Measurements from ENCODE around the gene SNX1. TPM values are rescaled to one million over a fixed set of nuclear protein-coding genes. Genes with fewer than 3 reads are reported as not detected.
A peak's percentile ranks its signal among the peaks of the same experiment; 100 is the strongest.

The SNX1 gene
- total RNA-seq, 2 experiments from 2014 or later = 30.1 to 129 TPM

GRCh38 chr15:64148581-64148980 lies 52.8 kb downstream of the SNX1 start:
- Histone ChIP-seq H3K27ac (ENCODE audit: low read depth, low read length, poor library complexity, severe bottlenecking) (no peak overlapping the region), H3K4me3 (ENCODE audit: low read depth, low read length, poor library complexity, severe bottlenecking) (no peak overlapping the region), H3K9me2 (ENCODE audit: insufficient read depth, low read length) (no peaks in the 10 kb centered on the region), H3K4me2 (ENCODE audit: low read length) (no peak overlapping the region), H2AFZ (ENCODE audit: low read length) (no peak overlapping the region), H3K79me2 (ENCODE audit: insufficient read depth, low read depth, low read length) (peaks cover 13% of the 10 kb centered on the region; the same call in 1 of the 2 replicates), H3K9me3 (ENCODE audit: low read length) (no peaks in the 10 kb centered on the region), H4K20me1 (ENCODE audit: insufficient read depth, low read length) (no peaks in the 10 kb centered on the region), H3K4me1 (ENCODE audit: insufficient read depth, low read length, poor library complexity, severe bottlenecking) (peaks cover 34% of the 10 kb centered on the region), H3K36me3 (ENCODE audit: insufficient read depth, low read length) (peaks cover 23% of the 10 kb centered on the region; the same call in 1 of the 2 replicates)
- POLR2A ChIA-PET = interaction anchor here (2.4 kb wide), 1 partner anchor 13 kb away, joined by 14 read pairs; no protein-coding TSS in a partner anchor
- intact Hi-C loops (cut with micrococcal nuclease; ENCODE audit: unreplicated experiment) = no loop called here
- BruUV-seq (replicated peaks) = no TSS peak
- CTCF ChIA-PET (ENCODE audit: unreplicated experiment) = no interaction called here
- DNase-seq (ENCODE audit: low spot score) = no peak
- TF ChIP-seq CTCF (conservative IDR thresholded peaks at IDR 0.05; ENCODE audit: low read length) (no peak), EZH2phosphoT487 (IDR thresholded peaks at IDR 0.05; ENCODE audit: borderline replicate concordance, low read depth, low read length) (no peak)

- peak; percentile 60 for DNase-seq (ENCODE audit: low spot score)
- Histone ChIP-seq H3K4me2 (ENCODE audit: low read length) (peak overlapping the region; percentile 39), H4K20me1 (ENCODE audit: insufficient read depth, low read length) (0 out of 2 replicates have a peak, but pooled peaks cover 4% of the 10 kb centered on the region), H3K79me2 (ENCODE audit: insufficient read depth, low read depth, low read length) (peaks cover 22% of the 10 kb centered on the region; the same call in 1 of the 2 replicates), H3K4me3 (ENCODE audit: low read depth, low read length, poor library complexity, severe bottlenecking) (no peak overlapping the region), H3K9me2 (ENCODE audit: insufficient read depth, low read length) (no peaks in the 10 kb centered on the region), H3K4me1 (ENCODE audit: insufficient read depth, low read length, poor library complexity, severe bottlenecking) (peaks cover 37% of the 10 kb centered on the region), H3K36me3 (ENCODE audit: insufficient read depth, low read length) (peaks cover 23% of the 10 kb centered on the region), H2AFZ (ENCODE audit: low read length) (peak overlapping the region; percentile 60; the same call in 1 of the 2 replicates), H3K9me3 (ENCODE audit: low read length) (no peaks in the 10 kb centered on the region), H3K27ac (ENCODE audit: low read depth, low read length, poor library complexity, severe bottlenecking) (peak overlapping the region; percentile 34)
- ChIA-PET CTCF (ENCODE audit: unreplicated experiment) (interaction anchor here (1.1 kb wide), 1 partner anchor 18 kb away, joined by 4 read pairs; no protein-coding TSS in a partner anchor), POLR2A (interaction anchor here (0.8 to 2.4 kb wide), 8 partner anchors 11 to 396 kb away, joined by 3 to 14 read pairs (median 4); partner anchors contain the start of gene SNX1)
- no TSS peak for BruUV-seq (replicated peaks)
- TF ChIP-seq EZH2phosphoT487 (IDR thresholded peaks at IDR 0.05; ENCODE audit: borderline replicate concordance, low read depth, low read length) (no peak), CTCF (conservative IDR thresholded peaks at IDR 0.05; ENCODE audit: low read length) (peak; percentile 72)
- intact Hi-C loops (cut with micrococcal nuclease; ENCODE audit: unreplicated experiment) = no loop called here
Measured at GRCh38 chr15:64149424-64149823, 53.6 kb downstream of the SNX1 start.

Measured in OCI-LY7 (cell line).